Type B pancreatic cell (in vitro differentiated cells): ENCODE results near the gene FZD8. TPM values are rescaled to one million over a fixed set of nuclear protein-coding genes. Genes with fewer than 3 reads are reported as not detected.

Experiments used
- DNase-seq: peaks from one replicate; pipeline ENCODE4 v3.0.0; 2021; ENCODE audit warnings: mixed read lengths; ENCODE audit not compliant: unreplicated experiment; ENCODE audit errors: extremely low spot score
- H3K27ac Mint-ChIP-seq: 2 replicates; pipeline ENCODE4 v1.8.0; 2021; ENCODE audit warnings: mild to moderate bottlenecking, mixed read lengths
- H3K27me3 Mint-ChIP-seq: 2 replicates; pipeline ENCODE4 v1.8.0; 2021; ENCODE audit warnings: mixed read lengths
- H3K36me3 Mint-ChIP-seq: 2 replicates; pipeline ENCODE4 v1.8.0; 2021; ENCODE audit warnings: mixed read lengths
- H3K4me1 Mint-ChIP-seq: one replicate; pipeline ENCODE4 v1.8.0; 2021; ENCODE audit warnings: mixed read lengths; ENCODE audit not compliant: unreplicated experiment
- H3K4me3 Mint-ChIP-seq: 2 replicates; pipeline ENCODE4 v1.8.0; 2021; ENCODE audit warnings: mild to moderate bottlenecking, mixed read lengths
- H3K9me3 Mint-ChIP-seq: 2 replicates; pipeline ENCODE4 v1.8.0; 2021; ENCODE audit warnings: mixed read lengths
- CTCF ChIP-seq: fragments of 200-600 bp; sonication (generic); conservative IDR thresholded peaks from 2 replicates; pipeline ENCODE4 v1.5.0; 2021; ENCODE audit warnings: antibody characterized with exemption, mild to moderate bottlenecking
- total RNA-seq: library from RNA; stranded (reverse); gene quantifications from 2 replicates; pipeline ENCODE4 v1.2.1, GENCODE V29; 2021; ENCODE audit warnings: low replicate concordance

The FZD8 gene
- total RNA-seq, 1 donor from 2014 or later = 7.5 TPM

GRCh38 chr10:35640474-35640873 is 1.6 kb downstream of the FZD8 start:
- Mint-ChIP-seq H3K4me1 (peaks cover 17% of the 10 kb centered on the region), H3K9me3 (no peaks in the 10 kb centered on the region), H3K36me3 (no peaks in the 10 kb centered on the region), H3K4me3 (peak overlapping the region; percentile 93), H3K27ac (no peak overlapping the region), H3K27me3 (peaks cover 74% of the 10 kb centered on the region)
- peak; percentile 67 for TF ChIP-seq CTCF
- DNase-seq = peak; percentile 77

- Mint-ChIP-seq H3K9me3 (no peaks in the 10 kb centered on the region), H3K27ac (no peak overlapping the region), H3K4me1 (peaks cover 17% of the 10 kb centered on the region), H3K36me3 (no peaks in the 10 kb centered on the region), H3K27me3 (peaks cover 72% of the 10 kb centered on the region), H3K4me3 (peak overlapping the region; percentile 93)
- TF ChIP-seq CTCF = peak; percentile 41
- no peak for DNase-seq
These were observed 2.2 kb downstream of the FZD8 start for GRCh38 chr10:35639728-35640401.

- H3K27ac Mint-ChIP-seq = no peak overlapping the region
- peaks cover 71% of the 10 kb centered on the region for H3K27me3 Mint-ChIP-seq
- H3K9me3 Mint-ChIP-seq = no peaks in the 10 kb centered on the region
- no peak for TF ChIP-seq CTCF
- no peaks in the 10 kb centered on the region for H3K36me3 Mint-ChIP-seq
- H3K4me3 Mint-ChIP-seq = peak overlapping the region; percentile 87
- no peak for DNase-seq
- peaks cover 11% of the 10 kb centered on the region for H3K4me1 Mint-ChIP-seq
These were observed 2.9 kb downstream of the FZD8 start for GRCh38 chr10:35639021-35639727.

- no peak for DNase-seq
- TF ChIP-seq CTCF = peak; percentile 53
- Mint-ChIP-seq H3K4me3 (peak overlapping the region; percentile 69), H3K4me1 (peaks cover 4% of the 10 kb centered on the region), H3K27me3 (peaks cover 69% of the 10 kb centered on the region), H3K27ac (no peak overlapping the region), H3K36me3 (no peaks in the 10 kb centered on the region), H3K9me3 (no peaks in the 10 kb centered on the region)
These were observed 4.0 kb downstream of the FZD8 start for GRCh38 chr10:35638101-35638500.

- H3K27ac Mint-ChIP-seq = no peak overlapping the region
These were observed 4.6 kb downstream of the FZD8 start for GRCh38 chr10:35637462-35637861.

More at GRCh38 chr10:35637462-35637861, 4.6 kb downstream of the FZD8 start:
- Mint-ChIP-seq H3K4me3 (peak overlapping the region; percentile 69), H3K9me3 (no peaks in the 10 kb centered on the region), H3K27me3 (peaks cover 69% of the 10 kb centered on the region), H3K36me3 (no peaks in the 10 kb centered on the region), H3K4me1 (peaks cover 4% of the 10 kb centered on the region)
- DNase-seq = no peak
- no peak for TF ChIP-seq CTCF
